Astrocyte (in vitro differentiated cells and primary cell): ENCODE results near the gene RAPGEF4. TPM values are rescaled to one million over a fixed set of nuclear protein-coding genes. Genes with fewer than 3 reads are reported as not detected.

Source experiments
- DNase-seq: peaks from one replicate; pipeline ENCODE4 v3.0.0-alpha.2; 2010; ENCODE audit warnings: low read depth
- FAIRE-seq: peaks from 2 replicates; lab custom pipeline; 2011; peaks lifted over from hg19 to GRCh38; lab: Jason Lieb, UNC
- H2AFZ ChIP-seq: 2 replicates; pipeline ENCODE4 v1.6.0; 2012; ENCODE audit warnings: low read depth, low read length, inconsistent platforms
- H3K27ac ChIP-seq: 2 replicates; pipeline ENCODE4 v1.5.1; 2011; ENCODE audit warnings: low read depth, low read length, inconsistent platforms
- H3K27me3 ChIP-seq: 2 replicates; pipeline ENCODE4 v1.6.0; 2011; ENCODE audit warnings: low read length, inconsistent platforms; ENCODE audit not compliant: insufficient read depth
- H3K36me3 ChIP-seq: 2 replicates; pipeline ENCODE4 v1.5.1; 2011; ENCODE audit warnings: low read length, inconsistent platforms; ENCODE audit not compliant: insufficient read depth
- H3K4me1 ChIP-seq: 2 replicates; pipeline ENCODE4 v1.5.1; 2011; ENCODE audit warnings: low read length, inconsistent platforms; ENCODE audit not compliant: insufficient read depth
- H3K4me2 ChIP-seq: 2 replicates; pipeline ENCODE4 v1.6.0; 2012; ENCODE audit warnings: low read length, inconsistent platforms
- H3K4me3 ChIP-seq: 2 replicates; pipeline ENCODE4 v1.5.1; 2011; ENCODE audit warnings: low read depth, mild to moderate bottlenecking, low read length, inconsistent platforms; ENCODE audit not compliant: insufficient read depth
- H3K79me2 ChIP-seq: 2 replicates; pipeline ENCODE4 v1.6.0; 2012; ENCODE audit warnings: mild to moderate bottlenecking, low read length, inconsistent platforms; ENCODE audit not compliant: insufficient read depth
- H3K9ac ChIP-seq: 2 replicates; pipeline ENCODE4 v1.6.0; 2012; ENCODE audit warnings: mild to moderate bottlenecking, low read length, inconsistent platforms
- H3K9me3 ChIP-seq: 2 replicates; pipeline ENCODE4 v1.5.1; 2012; ENCODE audit warnings: low read depth, mild to moderate bottlenecking, low read length, inconsistent platforms; ENCODE audit not compliant: insufficient read depth
- H4K20me1 ChIP-seq: 2 replicates; pipeline ENCODE4 v1.6.0; 2012; ENCODE audit warnings: low read length, inconsistent platforms; ENCODE audit not compliant: insufficient read depth
- H3K27ac Mint-ChIP-seq: one replicate; pipeline ENCODE4 v1.8.0; 2021; ENCODE audit warnings: mild to moderate bottlenecking, mixed read lengths; ENCODE audit not compliant: unreplicated experiment
- H3K27me3 Mint-ChIP-seq: one replicate; pipeline ENCODE4 v1.8.0; 2021; ENCODE audit warnings: low read depth, mixed read lengths; ENCODE audit not compliant: unreplicated experiment
- H3K36me3 Mint-ChIP-seq: one replicate; pipeline ENCODE4 v1.8.0; 2021; ENCODE audit warnings: low read depth, mixed read lengths; ENCODE audit not compliant: unreplicated experiment
- H3K4me1 Mint-ChIP-seq: one replicate; pipeline ENCODE4 v1.8.0; 2021; ENCODE audit warnings: low read depth, mixed read lengths; ENCODE audit not compliant: unreplicated experiment
- H3K4me3 Mint-ChIP-seq: one replicate; pipeline ENCODE4 v1.8.0; 2021; ENCODE audit warnings: mild to moderate bottlenecking, moderate library complexity, mixed read lengths; ENCODE audit not compliant: unreplicated experiment
- H3K9me3 Mint-ChIP-seq: one replicate; pipeline ENCODE4 v1.8.0; 2021; ENCODE audit warnings: mild to moderate bottlenecking, mixed read lengths; ENCODE audit not compliant: unreplicated experiment
- CTCF ChIP-seq: IDR thresholded peaks from 2 replicates; pipeline ENCODE4 v1.5.1; 2011; ENCODE audit warnings: low read depth, mild to moderate bottlenecking, inconsistent platforms, low read length, moderate library complexity; ENCODE audit not compliant: insufficient read depth
- EZH2 ChIP-seq: IDR thresholded peaks from 2 replicates; pipeline ENCODE4 v1.6.1; 2012; ENCODE audit warnings: mild to moderate bottlenecking, low read length, inconsistent platforms; ENCODE audit not compliant: insufficient read depth
- total RNA-seq: library from RNA; stranded (reverse); gene quantifications from 2 replicates; pipeline ENCODE4 v1.2.1, GENCODE V29; 2021

The RAPGEF4 gene
- total RNA-seq, 1 donor from 2014 or later, result 1.1 TPM

GRCh38 chr2:173087214-173087581 lies 351.6 kb downstream of the RAPGEF4 start:
- DNase-seq, result peak; percentile 52
- Mint-ChIP-seq H3K4me1 (peaks cover 25% of the 10 kb centered on the region), H3K4me3 (no peak overlapping the region), H3K27me3 (no peaks in the 10 kb centered on the region), H3K27ac (peak overlapping the region; percentile 8), H3K9me3 (no peaks in the 10 kb centered on the region), H3K36me3 (peaks cover 3% of the 10 kb centered on the region)
- no peak overlapping the region for H3K4me3 ChIP-seq
- TF ChIP-seq CTCF (no peak), EZH2 (no peak)
- peaks cover 4% of the 10 kb centered on the region for H4K20me1 ChIP-seq
- H3K27ac ChIP-seq, result peak overlapping the region; percentile 35
- H3K27me3 ChIP-seq, result no peaks in the 10 kb centered on the region
- peak; percentile 56 for FAIRE-seq
- peak overlapping the region; percentile 22 for H3K4me2 ChIP-seq
- peaks cover 21% of the 10 kb centered on the region for H3K4me1 ChIP-seq
- H2AFZ ChIP-seq, result no peak overlapping the region
- H3K79me2 ChIP-seq, result peaks cover 80% of the 10 kb centered on the region
- H3K9ac ChIP-seq, result peak overlapping the region; percentile 26
- no peaks in the 10 kb centered on the region for H3K9me3 ChIP-seq
- no peaks in the 10 kb centered on the region for H3K36me3 ChIP-seq

GRCh38 chr2:173087793-173088496 lies 352.3 kb downstream of the RAPGEF4 start:
- Histone ChIP-seq H3K27ac (no peak overlapping the region), H3K4me3 (no peak overlapping the region), H3K4me1 (peaks cover 21% of the 10 kb centered on the region), H3K27me3 (no peaks in the 10 kb centered on the region), H2AFZ (no peak overlapping the region), H4K20me1 (peaks cover 4% of the 10 kb centered on the region), H3K9me3 (no peaks in the 10 kb centered on the region), H3K9ac (no peak overlapping the region), H3K4me2 (no peak overlapping the region), H3K36me3 (no peaks in the 10 kb centered on the region), H3K79me2 (peaks cover 73% of the 10 kb centered on the region)
- Mint-ChIP-seq H3K4me1 (peaks cover 25% of the 10 kb centered on the region), H3K36me3 (no peaks in the 10 kb centered on the region), H3K4me3 (no peak overlapping the region), H3K27ac (peak overlapping the region; percentile 22), H3K27me3 (no peaks in the 10 kb centered on the region), H3K9me3 (no peaks in the 10 kb centered on the region)
- FAIRE-seq (no peak), DNase-seq (no peak)
- TF ChIP-seq CTCF, result no peak
- no peak for TF ChIP-seq EZH2

- Histone ChIP-seq H3K4me3 (no peak overlapping the region), H3K79me2 (peaks cover 52% of the 10 kb centered on the region), H3K27ac (peak overlapping the region; percentile 45), H3K4me2 (peak overlapping the region; percentile 74), H3K9ac (peak overlapping the region; percentile 51), H3K9me3 (no peaks in the 10 kb centered on the region), H4K20me1 (peaks cover 4% of the 10 kb centered on the region), H3K36me3 (no peaks in the 10 kb centered on the region), H2AFZ (no peak overlapping the region), H3K27me3 (no peaks in the 10 kb centered on the region), H3K4me1 (peaks cover 21% of the 10 kb centered on the region)
- Mint-ChIP-seq H3K9me3 (no peaks in the 10 kb centered on the region), H3K27me3 (no peaks in the 10 kb centered on the region), H3K4me1 (peaks cover 25% of the 10 kb centered on the region), H3K36me3 (peaks cover 3% of the 10 kb centered on the region), H3K27ac (peak overlapping the region; percentile 5), H3K4me3 (no peak overlapping the region)
- DNase-seq, result peak; percentile 75
- no peak for TF ChIP-seq CTCF
- no peak for TF ChIP-seq EZH2
- FAIRE-seq, result no peak
Measured at GRCh38 chr2:173090276-173090877, 354.7 kb downstream of the RAPGEF4 start.
